ENCODE data around the gene CES4A. TPM values are rescaled to one million over a fixed set of nuclear protein-coding genes. Genes with fewer than 3 reads are reported as not detected.

The CES4A gene
- total and polyA plus RNA-seq, 2 of the 13 experiments (the other 11 are each of a cell fraction or from before 2014, with no cell fraction given): 0.09 to 0.17 TPM

DNA sequence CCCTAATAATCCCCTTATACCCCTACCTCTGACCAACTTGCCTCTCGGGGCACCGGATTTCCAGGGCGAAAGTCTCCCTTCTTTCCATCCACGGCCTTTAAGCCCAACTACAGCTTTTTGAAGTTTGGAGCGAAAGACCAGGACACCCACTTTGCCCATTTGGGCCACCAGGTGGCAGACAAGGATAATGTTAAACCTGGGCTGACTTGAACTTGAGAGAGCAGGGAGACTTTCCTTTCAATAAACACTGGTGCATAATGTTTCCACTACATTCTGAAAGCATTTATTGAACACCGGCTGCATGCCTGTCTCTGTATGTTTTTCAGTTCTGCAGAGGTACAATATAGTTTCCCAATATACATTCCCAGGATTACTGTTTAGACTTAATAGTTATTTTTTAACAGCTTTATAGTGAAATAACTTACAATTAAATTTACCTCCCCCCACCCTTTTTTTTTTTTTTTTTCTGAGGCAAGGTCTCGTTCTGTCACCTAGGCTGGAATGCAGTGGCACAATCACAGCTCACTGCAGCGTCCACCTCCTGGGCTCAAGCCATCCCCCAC lies 34.2 kb upstream of the CES4A start (continued):
- TF ChIP-seq, protein P1, sequence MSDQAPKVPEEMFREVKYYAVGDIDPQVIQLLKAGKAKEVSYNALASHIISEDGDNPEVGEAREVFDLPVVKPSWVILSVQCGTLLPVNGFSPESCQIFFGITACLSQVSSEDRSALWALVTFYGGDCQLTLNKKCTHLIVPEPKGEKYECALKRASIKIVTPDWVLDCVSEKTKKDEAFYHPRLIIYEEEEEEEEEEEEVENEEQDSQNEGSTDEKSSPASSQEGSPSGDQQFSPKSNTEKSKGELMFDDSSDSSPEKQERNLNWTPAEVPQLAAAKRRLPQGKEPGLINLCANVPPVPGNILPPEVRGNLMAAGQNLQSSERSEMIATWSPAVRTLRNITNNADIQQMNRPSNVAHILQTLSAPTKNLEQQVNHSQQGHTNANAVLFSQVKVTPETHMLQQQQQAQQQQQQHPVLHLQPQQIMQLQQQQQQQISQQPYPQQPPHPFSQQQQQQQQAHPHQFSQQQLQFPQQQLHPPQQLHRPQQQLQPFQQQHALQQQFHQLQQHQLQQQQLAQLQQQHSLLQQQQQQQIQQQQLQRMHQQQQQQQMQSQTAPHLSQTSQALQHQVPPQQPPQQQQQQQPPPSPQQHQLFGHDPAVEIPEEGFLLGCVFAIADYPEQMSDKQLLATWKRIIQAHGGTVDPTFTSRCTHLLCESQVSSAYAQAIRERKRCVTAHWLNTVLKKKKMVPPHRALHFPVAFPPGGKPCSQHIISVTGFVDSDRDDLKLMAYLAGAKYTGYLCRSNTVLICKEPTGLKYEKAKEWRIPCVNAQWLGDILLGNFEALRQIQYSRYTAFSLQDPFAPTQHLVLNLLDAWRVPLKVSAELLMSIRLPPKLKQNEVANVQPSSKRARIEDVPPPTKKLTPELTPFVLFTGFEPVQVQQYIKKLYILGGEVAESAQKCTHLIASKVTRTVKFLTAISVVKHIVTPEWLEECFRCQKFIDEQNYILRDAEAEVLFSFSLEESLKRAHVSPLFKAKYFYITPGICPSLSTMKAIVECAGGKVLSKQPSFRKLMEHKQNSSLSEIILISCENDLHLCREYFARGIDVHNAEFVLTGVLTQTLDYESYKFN (CRISPR knock-in tag; conservative IDR thresholded peaks at IDR 0.05): 0 out of 2 replicates have a peak, but pooled peaks have one; percentile 25
- TF ChIP-seq PRDM4 (CRISPR knock-in tag; IDR thresholded peaks at IDR 0.05; ENCODE audit: borderline replicate concordance) (no peak; the same call in 1 of the 2 replicates), ZNF570 (CRISPR knock-in tag; IDR thresholded peaks at IDR 0.05; ENCODE audit: borderline replicate concordance) (no peak), ZNF263 (CRISPR knock-in tag; IDR thresholded peaks at IDR 0.05) (no peak), ZNF143 (CRISPR knock-in tag; IDR thresholded peaks at IDR 0.05) (no peak), PHF21A (CRISPR knock-in tag; IDR thresholded peaks at IDR 0.05) (peak; percentile 43; the same call in 1 of the 2 replicates), ZNF12 (CRISPR knock-in tag; IDR thresholded peaks at IDR 0.05) (no peak), ZNF7 (CRISPR knock-in tag; IDR thresholded peaks at IDR 0.05) (no peak), PRMT3 (CRISPR knock-in tag; IDR thresholded peaks at IDR 0.05; ENCODE audit: borderline replicate concordance, low read depth) (no peak), SSRP1 (CRISPR knock-in tag; IDR thresholded peaks at IDR 0.05) (no peak), FLYWCH1 (CRISPR knock-in tag; IDR thresholded peaks at IDR 0.05) (no peak), ZNF883 (CRISPR knock-in tag; IDR thresholded peaks at IDR 0.05; ENCODE audit: not compliant biosample characterization) (no peak), SIN3A (IDR thresholded peaks at IDR 0.05; ENCODE audit: borderline replicate concordance, low read depth, low read length) (no peak), CBFB (CRISPR knock-in tag; IDR thresholded peaks at IDR 0.05) (no peak), ZNF251 (CRISPR knock-in tag; IDR thresholded peaks at IDR 0.05) (no peak), IRF1 (CRISPR knock-in tag; IDR thresholded peaks at IDR 0.05; ENCODE audit: low read depth) (no peak), TAF1 (CRISPR knock-in tag; IDR thresholded peaks at IDR 0.05) (no peak)
- TF ChIP-seq, protein P2, sequence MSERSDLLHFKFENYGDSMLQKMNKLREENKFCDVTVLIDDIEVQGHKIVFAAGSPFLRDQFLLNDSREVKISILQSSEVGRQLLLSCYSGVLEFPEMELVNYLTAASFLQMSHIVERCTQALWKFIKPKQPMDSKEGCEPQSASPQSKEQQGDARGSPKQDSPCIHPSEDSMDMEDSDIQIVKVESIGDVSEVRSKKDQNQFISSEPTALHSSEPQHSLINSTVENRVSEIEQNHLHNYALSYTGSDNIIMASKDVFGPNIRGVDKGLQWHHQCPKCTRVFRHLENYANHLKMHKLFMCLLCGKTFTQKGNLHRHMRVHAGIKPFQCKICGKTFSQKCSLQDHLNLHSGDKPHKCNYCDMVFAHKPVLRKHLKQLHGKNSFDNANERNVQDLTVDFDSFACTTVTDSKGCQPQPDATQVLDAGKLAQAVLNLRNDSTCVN (CRISPR knock-in tag; IDR thresholded peaks at IDR 0.05; ENCODE audit: borderline replicate concordance): no peak
- TF ChIP-seq, protein P3, sequence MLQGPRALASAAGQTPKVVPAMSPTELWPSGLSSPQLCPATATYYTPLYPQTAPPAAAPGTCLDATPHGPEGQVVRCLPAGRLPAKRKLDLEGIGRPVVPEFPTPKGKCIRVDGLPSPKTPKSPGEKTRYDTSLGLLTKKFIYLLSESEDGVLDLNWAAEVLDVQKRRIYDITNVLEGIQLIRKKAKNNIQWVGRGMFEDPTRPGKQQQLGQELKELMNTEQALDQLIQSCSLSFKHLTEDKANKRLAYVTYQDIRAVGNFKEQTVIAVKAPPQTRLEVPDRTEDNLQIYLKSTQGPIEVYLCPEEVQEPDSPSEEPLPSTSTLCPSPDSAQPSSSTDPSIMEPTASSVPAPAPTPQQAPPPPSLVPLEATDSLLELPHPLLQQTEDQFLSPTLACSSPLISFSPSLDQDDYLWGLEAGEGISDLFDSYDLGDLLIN (CRISPR knock-in tag; IDR thresholded peaks at IDR 0.05; ENCODE audit: borderline replicate concordance): no peak
